GM21576 (cell line): Measurements from ENCODE around the gene ACOT7.

Experiments
- ATAC-seq: cut with Tn5 transposase; IDR thresholded peaks from one replicate; pipeline ENCODE4 v1.9.1; 2021; ENCODE audit warnings: mild to moderate bottlenecking, moderate library complexity; ENCODE audit not compliant: unreplicated experiment

The ACOT7 gene

GRCh38 chr1:6294080-6294889 lies 99.3 kb downstream of the ACOT7 start:
- ATAC-seq: no peak

GRCh38 chr1:6292102-6292501 lies 101.5 kb downstream of the ACOT7 start:
- ATAC-seq: no peak

- no peak for ATAC-seq
These were observed 104.9 kb downstream of the ACOT7 start for GRCh38 chr1:6288665-6289064.

DNA sequence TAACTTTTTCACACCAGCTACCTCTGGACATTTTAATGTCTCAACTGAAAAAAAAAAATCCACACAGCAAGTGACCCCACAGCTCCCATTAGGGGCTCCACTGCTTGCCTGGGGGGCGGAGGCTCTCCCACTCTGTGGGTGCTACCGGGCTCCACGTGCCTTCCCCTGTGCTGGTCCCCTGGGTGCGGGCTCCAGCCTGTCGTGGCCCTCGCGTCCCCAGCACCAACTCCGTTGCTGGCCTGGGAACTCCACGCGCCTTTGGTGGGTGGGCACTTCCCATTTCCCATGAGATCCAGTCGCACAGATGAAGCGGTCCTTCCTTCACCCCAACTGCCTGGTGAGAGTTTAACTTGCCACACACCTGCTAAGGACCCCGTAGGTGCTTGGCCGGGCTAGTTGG lies 105.5 kb downstream of the ACOT7 start:
- ATAC-seq: no peak

DNA sequence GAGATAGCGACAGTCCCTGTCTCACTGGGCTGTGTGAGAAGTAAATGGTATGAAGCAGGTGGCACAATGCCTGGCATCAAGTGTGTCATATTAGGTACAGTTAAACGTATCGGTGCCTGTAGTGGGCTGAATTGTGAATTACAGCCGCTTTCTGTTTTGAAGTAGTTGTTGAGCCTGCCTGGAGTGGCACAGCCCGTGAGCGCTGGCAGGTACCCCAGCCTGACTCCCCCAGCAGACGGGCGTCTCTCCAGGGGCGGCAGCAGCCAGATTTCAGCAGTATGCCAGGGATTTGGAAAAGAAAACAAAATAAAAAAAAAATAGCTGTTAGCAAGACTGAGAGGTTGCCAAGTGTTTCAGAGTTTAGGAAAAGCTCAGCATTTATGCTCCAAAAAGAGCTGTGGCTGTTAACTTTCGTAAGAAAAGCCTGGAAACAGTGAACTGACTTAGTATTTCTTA lies 106.1 kb downstream of the ACOT7 start:
- no peak for ATAC-seq

DNA sequence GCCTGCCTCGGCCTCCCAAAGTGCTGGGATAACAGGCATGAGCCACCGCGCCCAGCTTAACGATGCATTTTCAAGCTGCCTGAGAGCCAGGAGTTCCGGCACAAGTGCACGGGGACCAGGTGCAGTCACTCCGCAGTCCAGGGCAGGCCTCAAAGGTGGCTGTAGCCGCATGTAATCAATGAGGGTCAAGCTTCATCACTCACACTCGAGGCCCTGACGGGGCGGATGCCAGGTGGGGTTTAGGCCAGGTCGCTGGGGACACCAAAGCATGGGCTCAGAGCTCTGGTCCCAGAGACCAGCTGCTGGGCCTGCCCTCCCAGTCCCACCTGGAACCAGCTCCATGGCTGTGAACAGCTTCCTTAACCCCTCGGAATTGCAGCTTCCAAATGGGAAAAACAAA lies 106.5 kb downstream of the ACOT7 start:
- ATAC-seq: no peak

DNA sequence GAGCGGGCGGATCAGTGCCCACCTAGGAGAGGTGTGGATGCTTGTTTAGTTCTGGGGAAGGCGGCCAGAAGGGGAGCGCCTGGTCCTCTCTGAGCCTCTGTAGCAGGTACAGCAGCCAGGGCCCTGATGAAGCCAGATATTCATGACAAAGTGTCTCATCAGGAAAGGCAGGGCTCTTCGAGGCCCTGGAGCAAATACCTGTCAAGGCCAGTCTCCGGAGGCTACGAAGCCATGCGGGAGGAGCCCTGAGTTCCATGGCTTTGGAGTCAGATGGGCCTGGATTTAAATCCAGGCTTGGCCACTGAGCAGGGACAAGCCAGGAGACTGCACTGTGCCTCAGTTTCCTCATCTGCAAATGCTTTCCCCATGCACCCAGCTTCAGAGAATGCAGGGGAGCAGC lies 107.3 kb downstream of the ACOT7 start:
- no peak for ATAC-seq

GRCh38 chr1:6285336-6285735 lies 108.2 kb downstream of the ACOT7 start:
- no peak for ATAC-seq

- no peak for ATAC-seq
These were observed 110.8 kb downstream of the ACOT7 start for GRCh38 chr1:6282577-6283270.

GRCh38 chr1:6281511-6282402 lies 111.8 kb downstream of the ACOT7 start:
- no peak for ATAC-seq

DNA sequence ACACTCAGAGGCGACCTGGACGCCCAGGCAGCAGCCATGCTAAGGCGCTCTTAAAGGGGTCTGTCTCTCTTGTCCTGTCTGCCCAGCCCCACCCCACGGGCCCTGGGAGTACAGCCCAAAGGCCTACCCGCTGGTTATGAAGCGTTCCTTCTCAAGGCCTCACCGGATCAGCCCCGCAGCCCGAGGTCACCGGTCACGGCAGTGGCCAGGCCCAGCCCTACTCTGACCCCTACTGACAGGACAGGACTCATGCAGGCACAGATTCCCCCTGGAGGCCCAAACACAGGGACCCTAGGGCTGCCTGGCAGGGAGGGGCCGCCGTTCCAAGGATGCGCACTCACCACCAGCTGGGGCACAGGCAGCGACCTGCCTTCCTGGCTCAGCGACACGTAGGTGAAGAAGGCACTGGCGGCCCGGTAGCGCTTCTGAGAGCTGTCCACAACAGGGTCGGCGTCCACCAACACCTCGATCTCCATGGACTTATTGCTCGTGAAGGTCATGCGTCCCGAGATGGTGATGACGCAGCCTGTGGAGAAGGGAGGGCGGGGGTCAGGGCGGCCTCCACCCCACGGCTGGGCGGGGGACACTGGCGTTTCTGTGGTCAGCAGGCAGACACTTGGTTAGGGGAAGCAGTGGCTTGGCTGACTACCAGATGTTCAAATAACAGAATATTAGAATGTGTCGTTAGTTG lies 112.7 kb downstream of the ACOT7 start:
- ATAC-seq: no peak

GRCh38 chr1:6279613-6280383 lies 113.8 kb downstream of the ACOT7 start:
- no peak for ATAC-seq

DNA sequence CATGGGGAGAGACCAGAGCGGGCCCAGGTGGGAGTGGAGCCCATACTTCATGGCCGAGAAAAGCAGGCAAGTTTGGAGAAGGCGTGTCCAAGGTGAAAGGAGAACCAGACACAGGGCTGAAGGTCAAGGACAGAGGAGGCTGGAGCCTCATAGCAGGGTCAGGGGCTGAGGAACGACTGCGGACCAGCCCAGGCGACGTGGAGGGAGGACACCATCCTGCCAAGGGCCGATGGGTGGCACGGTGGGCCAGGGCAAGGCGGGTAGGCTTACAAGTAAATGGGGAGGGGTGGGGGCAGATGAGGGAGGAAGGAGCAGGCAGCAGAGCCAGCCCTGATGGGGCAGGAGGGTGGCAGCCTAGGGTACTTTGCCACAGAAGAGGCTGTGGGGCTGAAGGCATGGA lies 114.5 kb downstream of the ACOT7 start:
- ATAC-seq: no peak

DNA sequence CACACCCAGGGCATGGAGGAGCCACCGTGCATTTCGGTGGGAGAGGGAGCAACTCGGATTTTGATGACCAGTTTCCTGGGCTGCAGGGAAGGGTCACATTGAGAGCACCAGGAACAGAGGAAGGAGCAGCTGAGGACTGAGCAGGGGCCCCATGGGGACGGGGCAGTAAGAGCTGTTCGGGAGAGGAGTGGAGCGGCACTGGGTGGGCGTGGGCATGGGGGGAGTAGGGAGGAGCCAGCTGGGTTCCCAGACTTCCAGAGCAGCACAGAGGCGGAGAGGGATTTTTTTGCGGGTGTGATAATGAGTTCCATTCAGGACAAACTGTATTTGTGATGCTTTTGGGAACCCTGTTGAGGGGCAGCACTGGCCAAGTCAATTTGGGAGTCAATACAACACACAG lies 115.3 kb downstream of the ACOT7 start:
- ATAC-seq: no peak

GRCh38 chr1:6276811-6277555 lies 116.6 kb downstream of the ACOT7 start:
- no peak for ATAC-seq

GRCh38 chr1:6275826-6276782 lies 117.5 kb downstream of the ACOT7 start:
- ATAC-seq: no peak

GRCh38 chr1:6274622-6275139 lies 118.9 kb downstream of the ACOT7 start:
- ATAC-seq: no peak

DNA sequence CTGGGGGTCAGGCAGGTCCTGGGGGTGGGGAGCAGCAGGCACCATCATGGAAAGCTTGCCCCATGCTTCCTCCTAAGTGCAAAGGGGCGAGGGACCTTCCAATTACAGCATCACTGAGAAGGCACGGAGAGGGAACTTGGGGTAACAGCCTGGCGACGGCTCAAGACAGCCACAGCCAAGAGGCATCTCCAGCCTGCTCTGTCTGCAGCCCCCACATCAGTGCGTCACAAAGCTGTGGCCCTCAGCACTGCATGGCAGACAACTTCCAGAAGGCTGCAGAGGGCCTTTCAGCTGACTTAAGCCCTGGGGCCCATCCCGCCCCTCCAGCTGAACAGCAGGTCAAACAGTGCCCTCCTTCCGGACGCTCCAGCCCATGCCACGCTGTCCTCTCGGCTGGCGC lies 119.5 kb downstream of the ACOT7 start:
- no peak for ATAC-seq
